Muscle layer of duodenum (tissue), 2 donors: ENCODE data around the gene SEPTIN7.
"Not testable (repeated sequence)": the region's sequence is repeated elsewhere in the genome, so short reads cannot be mapped to it uniquely, and the experiment has no call there.

ENCODE experiments used
- H3K27ac ChIP-seq: one replicate; pipeline ENCODE4 v1.7.0; 2013; ENCODE audit warnings: mild to moderate bottlenecking, low read length
- H3K27me3 ChIP-seq: one replicate; pipeline ENCODE4 v1.7.0; 2013; ENCODE audit warnings: low read depth, mild to moderate bottlenecking, control low read depth, low read length
- H3K36me3 ChIP-seq, 2 donors: one replicate each; pipeline ENCODE4 v1.7.0; 2013; ENCODE audit warnings: low read length in 2 of 2, control low read depth in 1 of 2, mild to moderate bottlenecking in 1 of 2; ENCODE audit not compliant: insufficient read depth in 2 of 2, control insufficient read depth in 1 of 2
- H3K4me1 ChIP-seq, 2 donors: one replicate each; pipeline ENCODE4 v1.7.0; 2013; ENCODE audit warnings: low read length in 2 of 2, mild to moderate bottlenecking in 2 of 2, control low read depth in 1 of 2, moderate library complexity in 1 of 2; ENCODE audit not compliant: insufficient read depth in 2 of 2, control insufficient read depth in 1 of 2
- H3K4me3 ChIP-seq, 2 donors: one replicate each; pipeline ENCODE4 v1.7.0; 2013; ENCODE audit warnings: low read length in 2 of 2, low read depth in 1 of 2, mild to moderate bottlenecking in 1 of 2
- H3K9me3 ChIP-seq, 2 donors: one replicate each; pipeline ENCODE4 v1.7.0; 2013; ENCODE audit warnings: low read length in 2 of 2, control low read depth in 1 of 2, mild to moderate bottlenecking in 1 of 2; ENCODE audit not compliant: control insufficient read depth in 1 of 2
- donor health status: healthy.

SEPTIN7 gene

DNA sequence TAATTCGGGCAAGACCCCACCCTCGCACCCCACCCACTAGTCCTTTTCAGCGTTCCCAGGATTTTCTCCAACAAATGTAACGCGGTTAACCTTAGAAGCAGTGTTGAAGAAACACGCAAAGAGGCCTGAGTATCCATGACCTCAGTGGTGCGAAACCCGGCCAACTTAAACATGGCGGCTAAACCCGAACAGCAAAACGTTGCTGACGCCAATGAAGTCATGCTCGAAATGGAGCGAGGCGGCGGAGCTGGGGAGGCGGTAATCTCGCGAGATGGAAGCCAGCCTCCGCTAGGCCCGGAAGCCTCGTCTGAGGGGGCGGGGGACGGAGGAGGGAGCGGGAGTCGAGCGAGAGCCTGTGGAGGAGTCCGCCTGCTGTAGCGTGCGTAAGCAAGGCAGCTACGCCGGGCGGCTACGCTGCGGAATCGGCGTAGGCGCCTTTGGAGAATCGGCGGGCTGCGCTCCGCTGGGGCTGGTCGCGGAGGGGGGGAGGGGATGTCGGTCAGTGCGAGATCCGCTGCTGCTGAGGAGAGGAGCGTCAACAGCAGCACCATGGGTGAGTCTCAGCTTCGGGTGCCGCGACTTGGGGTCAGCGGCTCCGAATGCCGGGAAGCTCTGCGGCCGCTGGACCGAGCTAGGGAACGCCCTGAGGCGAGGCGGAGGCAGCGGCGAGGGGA is at the start of gene SEPTIN7:
TSS of gene SEPTIN7 (plus strand) at position 340 of the 674 bp plus-strand sequence. CDS start at position 493, 153 bp downstream.
- Histone ChIP-seq H3K36me3 (peaks cover 0 to 15% of the 10 kb centered on the region in 2 donors), H3K27ac (peak within 1 kb of the TSS; percentile 96), H3K27me3 (no peaks in the 10 kb centered on the region), H3K4me3 (peak within 1 kb of the TSS; percentile 82 to 92), H3K4me1 (peaks cover 9 to 34% of the 10 kb centered on the region in 2 donors), H3K9me3 (no peaks in the 10 kb centered on the region)

DNA sequence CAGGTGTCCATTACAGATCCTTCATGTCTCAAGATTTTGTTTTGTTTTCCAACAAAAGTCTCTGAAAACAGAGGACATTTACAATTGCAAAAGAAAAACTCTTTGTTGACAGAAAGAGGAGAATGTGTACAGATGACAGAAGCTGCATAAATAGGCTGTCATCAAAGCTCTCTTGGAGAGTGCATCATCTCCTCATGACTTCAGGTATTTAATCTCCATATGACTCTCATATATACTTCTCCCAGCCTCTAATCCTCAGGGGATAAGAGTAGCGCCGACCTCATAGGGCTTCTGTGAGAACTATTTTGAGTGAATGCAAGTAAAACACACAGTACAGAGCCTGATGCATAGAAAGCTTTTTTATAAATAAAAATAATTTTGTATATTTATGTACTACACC is 48.1 kb upstream of the SEPTIN7 start:
- Histone ChIP-seq H3K9me3 (no peaks in the 10 kb centered on the region), H3K4me3 (no peak overlapping the region), H3K27me3 (no peaks in the 10 kb centered on the region), H3K4me1 (peaks cover 3 to 24% of the 10 kb centered on the region in 2 donors), H3K36me3 (no peaks in the 10 kb centered on the region), H3K27ac (no peak overlapping the region)

DNA sequence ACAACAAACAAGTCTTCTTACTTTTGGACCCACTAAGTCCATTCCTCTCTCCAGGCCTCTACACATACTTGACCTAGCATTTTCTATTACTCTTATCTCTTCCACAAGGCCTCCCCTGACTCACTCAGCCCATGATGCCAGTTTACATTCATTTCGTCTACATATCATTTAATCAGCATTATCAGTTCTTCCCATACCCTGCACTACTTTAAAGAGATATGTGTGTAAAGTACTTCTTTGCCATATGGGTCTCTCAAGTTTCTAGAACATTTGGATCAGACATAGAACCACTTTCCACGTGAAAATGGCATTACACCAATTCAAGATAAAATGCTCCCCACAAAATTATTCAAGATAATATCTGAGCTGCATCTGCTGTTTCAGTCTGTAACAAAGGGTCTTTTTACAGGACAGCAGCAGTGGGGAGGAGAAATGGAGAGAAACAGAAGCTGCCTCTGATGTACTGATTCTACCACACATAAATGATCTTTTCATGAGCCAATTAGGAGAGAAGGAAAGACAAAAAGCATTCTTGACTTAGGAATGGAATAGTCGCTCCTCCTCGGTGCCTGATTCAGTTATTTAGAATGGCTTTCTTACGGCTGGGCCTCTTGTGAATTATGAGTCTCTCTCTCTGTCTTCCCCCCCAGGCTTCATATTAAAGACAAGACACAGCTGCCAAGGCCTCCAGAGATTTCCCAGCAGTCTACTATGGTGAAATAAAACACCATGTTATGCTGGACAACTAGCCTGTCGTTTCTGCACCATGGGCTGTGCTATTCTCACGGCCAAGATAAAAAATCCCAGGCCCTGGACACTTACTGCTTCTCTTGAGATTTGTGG is 46.9 kb upstream of the SEPTIN7 start:
- no peak overlapping the region for H3K4me3 ChIP-seq
- H3K27me3 ChIP-seq, result no peaks in the 10 kb centered on the region
- peak overlapping the region; percentile 10 for H3K27ac ChIP-seq

DNA sequence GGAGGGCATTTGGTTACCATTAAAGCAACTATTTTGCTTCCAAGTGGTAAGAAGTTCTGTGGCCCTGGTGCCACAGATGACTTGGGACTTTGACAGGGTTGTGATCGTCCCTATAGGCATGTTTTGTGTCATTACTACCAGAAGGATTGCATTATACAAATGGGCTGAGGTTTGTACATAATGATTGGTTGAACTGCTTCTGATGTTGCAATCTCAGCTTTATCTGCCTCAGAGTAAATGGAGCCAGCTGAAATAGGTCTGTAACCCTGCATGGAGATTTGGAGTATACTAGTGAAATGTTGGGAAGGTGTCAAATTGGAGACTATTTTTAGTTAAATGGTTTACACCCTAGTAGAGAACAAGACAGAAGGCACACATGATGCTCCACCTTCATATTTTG is 46.1 kb upstream of the SEPTIN7 start:
- Histone ChIP-seq H3K36me3 (no peaks in the 10 kb centered on the region), H3K9me3 (no peaks in the 10 kb centered on the region), H3K4me3 (no peak overlapping the region), H3K4me1 (peaks cover 3 to 16% of the 10 kb centered on the region in 2 donors), H3K27ac (no peak overlapping the region), H3K27me3 (no peaks in the 10 kb centered on the region)

More for the DNA sequence above, 46.9 kb upstream of the SEPTIN7 start:
- Histone ChIP-seq H3K36me3 (no peaks in the 10 kb centered on the region), H3K9me3 (no peaks in the 10 kb centered on the region), H3K4me1 (peaks cover 3 to 22% of the 10 kb centered on the region in 2 donors)

DNA sequence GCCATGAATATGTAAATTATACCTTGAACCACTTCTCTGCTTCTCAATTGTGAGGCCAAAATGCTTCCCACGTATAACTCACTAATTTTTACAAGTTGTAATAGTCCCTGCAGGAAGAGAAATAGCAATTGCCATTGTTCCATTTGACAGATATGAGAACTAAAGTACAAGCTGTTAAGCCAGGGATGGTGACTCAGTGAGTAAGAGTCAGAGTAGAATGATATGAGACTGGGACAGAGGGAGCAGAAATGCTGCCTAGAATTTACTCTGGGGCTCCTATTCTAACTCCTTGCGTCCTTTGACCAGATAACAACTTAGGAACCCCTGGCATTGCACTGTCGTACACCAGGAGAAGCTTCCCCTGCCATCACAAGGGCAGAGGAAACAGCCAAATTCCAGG is 45.1 kb upstream of the SEPTIN7 start:
- H3K4me1 ChIP-seq, result peaks cover 3 to 23% of the 10 kb centered on the region in 2 donors

DNA sequence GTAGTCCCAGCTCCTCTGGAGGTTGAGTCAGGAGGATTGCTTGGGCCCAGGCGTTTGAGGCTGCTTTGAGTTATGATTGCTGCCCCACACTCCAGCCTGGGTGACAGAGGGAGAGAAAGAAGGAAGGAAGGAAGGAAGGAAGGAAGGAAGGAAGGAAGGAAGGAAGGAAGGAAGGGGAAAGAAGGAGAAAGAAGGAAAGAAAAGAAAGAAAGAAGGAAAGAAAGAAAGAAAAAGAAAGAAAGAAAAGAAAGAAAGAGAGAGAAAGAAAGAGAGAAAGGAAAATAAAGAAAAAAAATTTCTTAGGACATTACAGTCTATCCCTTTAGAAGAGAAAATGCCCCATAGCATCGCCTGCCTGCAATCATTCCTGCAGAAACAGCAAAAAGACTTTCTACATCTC is 44.4 kb upstream of the SEPTIN7 start:
- H3K9me3 ChIP-seq, H3K36me3 ChIP-seq, H3K27ac ChIP-seq, H3K4me3 ChIP-seq, H3K27me3 ChIP-seq: not testable (repeated sequence)
- peaks cover 3 to 23% of the 10 kb centered on the region in 2 donors for H3K4me1 ChIP-seq

More for the DNA sequence above, 45.1 kb upstream of the SEPTIN7 start:
- H3K27ac ChIP-seq, result no peak overlapping the region
- no peaks in the 10 kb centered on the region for H3K36me3 ChIP-seq
- no peaks in the 10 kb centered on the region for H3K9me3 ChIP-seq
- no peaks in the 10 kb centered on the region for H3K27me3 ChIP-seq
- H3K4me3 ChIP-seq, result no peak overlapping the region

DNA sequence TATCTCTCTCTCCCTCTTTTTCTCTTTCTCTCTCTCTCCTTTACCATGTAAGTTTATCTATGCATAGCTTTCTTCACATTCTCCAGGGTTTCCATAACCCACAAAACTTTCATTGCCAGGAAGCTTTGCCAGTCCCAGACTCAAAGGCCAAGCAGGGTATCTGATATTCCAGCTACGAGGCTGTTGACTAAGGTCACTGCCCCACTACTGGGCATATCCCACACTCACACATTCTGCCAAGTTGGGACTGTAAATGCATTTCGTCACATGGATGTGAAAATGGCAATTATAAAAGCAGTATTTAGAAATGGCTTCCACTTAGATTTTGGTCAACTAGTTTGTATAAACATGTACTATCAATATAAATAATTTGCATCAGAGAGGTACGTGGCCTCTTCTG is 43.3 kb upstream of the SEPTIN7 start:
- H3K27me3 ChIP-seq, result no peaks in the 10 kb centered on the region
- H3K36me3 ChIP-seq, result no peaks in the 10 kb centered on the region
- peaks cover 3 to 33% of the 10 kb centered on the region in 2 donors for H3K4me1 ChIP-seq
- no peak overlapping the region for H3K27ac ChIP-seq
- no peak overlapping the region for H3K4me3 ChIP-seq
- H3K9me3 ChIP-seq, result no peaks in the 10 kb centered on the region

DNA sequence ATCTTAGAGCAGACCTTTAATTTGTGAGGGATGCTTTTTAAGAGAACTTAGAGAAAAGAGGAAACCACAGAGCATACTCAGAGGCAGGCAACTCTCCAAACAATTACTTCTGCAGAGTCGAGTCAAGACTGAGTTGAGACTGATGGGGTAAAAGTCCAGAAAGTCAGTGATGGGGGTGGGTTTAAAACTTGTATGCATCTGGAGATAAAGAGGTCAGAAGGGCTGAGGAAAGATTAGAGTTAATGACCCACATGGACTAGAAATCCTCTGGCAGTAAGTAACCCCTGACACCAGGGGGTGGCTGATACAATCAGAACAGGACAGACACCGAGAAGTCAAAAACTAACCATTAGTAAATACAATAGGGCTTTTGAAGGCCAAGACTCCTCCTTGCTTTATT is 42.4 kb upstream of the SEPTIN7 start:
- no peak overlapping the region for H3K27ac ChIP-seq
- H3K4me1 ChIP-seq, result peaks cover 3 to 30% of the 10 kb centered on the region in 2 donors
- H3K9me3 ChIP-seq, result no peaks in the 10 kb centered on the region
- no peak overlapping the region for H3K4me3 ChIP-seq
- no peaks in the 10 kb centered on the region for H3K36me3 ChIP-seq
- no peaks in the 10 kb centered on the region for H3K27me3 ChIP-seq

DNA sequence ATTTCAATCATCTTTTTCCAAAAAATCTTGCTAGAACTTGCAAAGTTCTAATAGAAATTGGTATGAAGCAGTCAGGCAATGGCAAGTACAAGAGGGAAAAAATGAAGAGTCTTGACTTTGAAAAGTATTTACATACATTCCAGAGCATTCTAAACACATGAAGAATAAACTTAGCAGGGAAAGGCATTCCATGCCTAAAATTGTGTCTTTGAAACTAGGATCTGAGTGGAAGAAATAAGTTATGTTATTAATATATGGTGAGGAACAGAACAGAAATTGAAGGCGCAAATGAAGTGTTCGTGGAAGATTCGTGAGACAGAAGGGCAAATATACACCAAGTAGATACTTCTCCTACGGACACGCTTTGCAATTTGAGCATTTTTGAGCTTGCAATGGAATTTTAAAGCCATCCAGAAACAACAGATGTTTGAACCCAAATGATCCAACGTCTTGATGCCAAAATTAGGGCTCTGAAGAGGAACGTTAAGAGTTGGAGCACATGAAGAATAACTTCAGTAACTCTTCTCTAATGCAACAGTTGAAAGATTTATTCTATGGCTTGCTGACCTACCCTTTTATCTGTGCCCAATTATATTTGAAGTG is 40.6 kb upstream of the SEPTIN7 start:
- Histone ChIP-seq H3K36me3 (no peaks in the 10 kb centered on the region), H3K4me1 (peaks cover 0 to 17% of the 10 kb centered on the region in 2 donors), H3K9me3 (no peaks in the 10 kb centered on the region), H3K27ac (no peak overlapping the region), H3K27me3 (no peaks in the 10 kb centered on the region), H3K4me3 (no peak overlapping the region)

DNA sequence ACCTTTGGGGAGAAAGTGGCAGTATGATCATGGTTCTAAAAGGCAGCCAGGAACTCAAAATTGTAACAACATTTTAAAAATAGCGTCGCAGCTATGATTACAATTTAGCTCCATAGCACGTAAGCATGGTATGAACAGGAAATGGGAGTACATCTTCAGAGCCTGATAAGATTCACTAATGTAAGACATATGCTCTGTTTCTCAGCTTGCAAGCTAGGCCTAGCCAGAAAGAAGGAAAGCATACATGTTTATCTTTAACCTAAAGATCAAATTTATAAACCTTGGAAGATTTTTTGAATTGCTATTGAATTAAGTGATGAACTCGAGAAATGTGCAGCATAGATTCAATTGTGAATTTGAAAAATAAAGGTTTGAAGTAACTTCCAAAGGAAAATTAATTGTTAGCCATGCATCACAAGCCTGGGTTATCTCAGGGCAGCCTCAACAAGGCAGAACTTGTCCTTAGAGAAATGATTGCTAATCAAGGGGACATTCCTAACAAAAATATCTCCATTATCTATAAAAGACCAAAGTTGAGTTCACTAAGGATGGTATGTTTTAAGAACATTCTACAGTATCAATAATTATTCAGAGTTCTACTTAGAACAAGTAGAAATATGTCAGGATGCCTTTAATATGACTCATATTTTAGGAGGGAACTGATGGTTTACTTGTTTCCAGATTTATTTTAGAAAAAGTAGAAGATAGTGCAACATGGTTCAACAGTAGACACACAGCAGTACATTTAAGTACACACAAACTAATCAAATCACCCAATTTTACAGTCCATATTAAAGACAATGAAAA is 38.8 kb upstream of the SEPTIN7 start:
- Histone ChIP-seq H3K4me1 (peaks cover 0 to 17% of the 10 kb centered on the region in 2 donors), H3K36me3 (no peaks in the 10 kb centered on the region), H3K27ac (no peak overlapping the region), H3K27me3 (no peaks in the 10 kb centered on the region), H3K4me3 (no peak overlapping the region), H3K9me3 (no peaks in the 10 kb centered on the region)

DNA sequence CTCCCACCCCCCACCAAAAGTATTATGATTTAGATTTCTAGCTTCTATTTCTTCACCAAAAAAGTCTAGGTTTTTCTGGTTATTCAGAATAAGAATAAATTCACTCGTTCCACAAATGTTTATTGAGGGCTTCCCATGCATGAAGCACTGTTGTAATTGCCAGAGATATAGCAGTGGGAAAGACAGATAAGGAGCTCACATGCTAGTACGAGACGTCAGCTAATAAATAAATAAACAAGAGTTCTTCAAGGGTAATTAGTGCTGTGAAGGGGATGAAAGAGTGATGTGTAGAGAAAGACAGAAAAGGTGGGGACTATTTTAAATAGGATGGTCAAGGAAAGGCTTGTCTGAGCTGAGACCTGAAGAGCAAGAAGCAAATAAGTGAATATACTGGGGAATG is 38.1 kb upstream of the SEPTIN7 start:
- H3K27me3 ChIP-seq, result no peaks in the 10 kb centered on the region
- no peak overlapping the region for H3K4me3 ChIP-seq
- H3K27ac ChIP-seq, result no peak overlapping the region
- peaks cover 0 to 17% of the 10 kb centered on the region in 2 donors for H3K4me1 ChIP-seq
- no peaks in the 10 kb centered on the region for H3K36me3 ChIP-seq
- no peaks in the 10 kb centered on the region for H3K9me3 ChIP-seq
